GM18951 (cell line): ENCODE measurements around the gene NDOR1.

Experiments
- POLR2A ChIP-seq: IDR thresholded peaks from 4 replicates; pipeline ENCODE4 v1.6.1; 2011; ENCODE audit warnings: mild to moderate bottlenecking; ENCODE audit not compliant: insufficient read length, insufficient read depth; ENCODE audit errors: extremely low read depth
- in situ Hi-C: fragments of 300-500 bp; cut with MboI; formaldehyde crosslinking; loops from one replicate; pipeline ENCODE4 v1.12.0; 2022; ENCODE audit warnings: low sequenced_read_pairs, mixed read lengths, inconsistent platforms; ENCODE audit not compliant: unreplicated experiment

Gene NDOR1

GRCh38 chr9:137266162-137266527 lies 60.6 kb downstream of the NDOR1 start:
- TF ChIP-seq POLR2A, result no peak
- in situ Hi-C loops, result no loop called here
